SU-DHL-6 (cell line): Measurements from ENCODE around the gene PDHA1.

Experiments used
- H2AFZ ChIP-seq: fragments of 200-600 bp; sonication (generic); 2 replicates; pipeline ENCODE4 v1.6.1; 2014; ENCODE audit warnings: low read depth, mild to moderate bottlenecking, moderate library complexity, mixed read lengths, antibody characterized with exemption, low read length; ENCODE audit not compliant: severe bottlenecking
- H3F3A ChIP-seq: fragments of 200-600 bp; shearing (Covaris generic); 2 replicates; pipeline ENCODE4 v1.6.0; 2016; ENCODE audit warnings: antibody characterized with exemption, mild to moderate bottlenecking; ENCODE audit not compliant: insufficient read depth
- H3K27ac ChIP-seq: fragments of 200-600 bp; sonication (generic); 2 replicates; pipeline ENCODE4 v1.5.1; 2016; ENCODE audit warnings: low read depth, mild to moderate bottlenecking, low read length, moderate library complexity, mixed read lengths
- H3K27me3 ChIP-seq: fragments of 200-600 bp; sonication (generic), shearing (Covaris generic); 2 replicates; pipeline ENCODE4 v1.6.0; 2014; ENCODE audit warnings: mild to moderate bottlenecking, low read length
- H3K36me3 ChIP-seq: fragments of 200-600 bp; sonication (generic); 2 replicates; pipeline ENCODE4 v1.6.1; 2014; ENCODE audit warnings: mild to moderate bottlenecking, low read length, mixed read lengths
- H3K4me2 ChIP-seq: fragments of 300-600, 200-600 bp; shearing (Covaris generic), sonication (generic); 2 replicates; pipeline ENCODE4 v1.6.0; 2014; ENCODE audit warnings: low read length, low read depth, mild to moderate bottlenecking; ENCODE audit not compliant: poor library complexity, severe bottlenecking
- H3K4me3 ChIP-seq: fragments of 200-600 bp; sonication (generic); 2 replicates; pipeline ENCODE4 v1.5.1; 2014; ENCODE audit warnings: antibody characterized with exemption, low read length, mild to moderate bottlenecking, mixed read lengths; ENCODE audit not compliant: insufficient read depth, poor library complexity, severe bottlenecking
- H3K79me2 ChIP-seq: fragments of 200-600 bp; sonication (generic); 2 replicates; pipeline ENCODE4 v1.6.1; 2014; ENCODE audit warnings: mild to moderate bottlenecking, low read length, moderate library complexity; ENCODE audit not compliant: insufficient read depth
- H3K9ac ChIP-seq: fragments of 200-600 bp; sonication (generic); 2 replicates; pipeline ENCODE4 v1.7.0; 2014; ENCODE audit warnings: mild to moderate bottlenecking, low read length
- H3K9me2 ChIP-seq: fragments of 200-600 bp; sonication (generic); replicated peaks from 2 replicates; pipeline ENCODE4 v1.6.1; 2014; ENCODE audit warnings: low read length; ENCODE audit not compliant: insufficient read depth
- H3K9me3 ChIP-seq: fragments of 200-600 bp; sonication (generic); 2 replicates; pipeline ENCODE4 v1.6.1; 2014; ENCODE audit warnings: low read length, mixed read lengths; ENCODE audit not compliant: insufficient read depth
- H4K20me1 ChIP-seq: fragments of 200-600 bp; sonication (generic); 2 replicates; pipeline ENCODE4 v1.6.1; 2014; ENCODE audit warnings: low read depth, mild to moderate bottlenecking, antibody characterized with exemption, low read length, moderate library complexity, mixed read lengths
- EZH2phosphoT487 ChIP-seq: fragments of 200-600 bp; sonication (generic), shearing (Covaris generic); conservative IDR thresholded peaks from 2 replicates; pipeline ENCODE4 v1.6.1; 2018; ENCODE audit warnings: mild to moderate bottlenecking, antibody characterized with exemption, low read length, moderate library complexity, mixed read lengths
- TF ChIP-seq, protein P1 (sequence below): fragments of 200-600 bp; sonication (generic); IDR thresholded peaks from one replicate; pipeline ENCODE4 v1.5.1; 2017; ENCODE audit warnings: antibody characterized with exemption, mild to moderate bottlenecking, low read length, moderate library complexity; ENCODE audit not compliant: insufficient read depth, poor library complexity, severe bottlenecking

The PDHA1 gene

GRCh38 chrX:19381326-19381725 lies 37.6 kb downstream of the PDHA1 start:
- Histone ChIP-seq H3K79me2 (no peaks in the 10 kb centered on the region), H3K36me3 (no peaks in the 10 kb centered on the region), H3F3A (no peaks in the 10 kb centered on the region), H2AFZ (no peak overlapping the region), H3K9me3 (no peaks in the 10 kb centered on the region), H3K4me3 (no peak overlapping the region), H3K9me2 (no peaks in the 10 kb centered on the region), H3K9ac (no peak overlapping the region), H3K27ac (no peak overlapping the region), H3K4me2 (no peak overlapping the region), H4K20me1 (no peaks in the 10 kb centered on the region), H3K27me3 (no peaks in the 10 kb centered on the region)
- TF ChIP-seq, protein P1, sequence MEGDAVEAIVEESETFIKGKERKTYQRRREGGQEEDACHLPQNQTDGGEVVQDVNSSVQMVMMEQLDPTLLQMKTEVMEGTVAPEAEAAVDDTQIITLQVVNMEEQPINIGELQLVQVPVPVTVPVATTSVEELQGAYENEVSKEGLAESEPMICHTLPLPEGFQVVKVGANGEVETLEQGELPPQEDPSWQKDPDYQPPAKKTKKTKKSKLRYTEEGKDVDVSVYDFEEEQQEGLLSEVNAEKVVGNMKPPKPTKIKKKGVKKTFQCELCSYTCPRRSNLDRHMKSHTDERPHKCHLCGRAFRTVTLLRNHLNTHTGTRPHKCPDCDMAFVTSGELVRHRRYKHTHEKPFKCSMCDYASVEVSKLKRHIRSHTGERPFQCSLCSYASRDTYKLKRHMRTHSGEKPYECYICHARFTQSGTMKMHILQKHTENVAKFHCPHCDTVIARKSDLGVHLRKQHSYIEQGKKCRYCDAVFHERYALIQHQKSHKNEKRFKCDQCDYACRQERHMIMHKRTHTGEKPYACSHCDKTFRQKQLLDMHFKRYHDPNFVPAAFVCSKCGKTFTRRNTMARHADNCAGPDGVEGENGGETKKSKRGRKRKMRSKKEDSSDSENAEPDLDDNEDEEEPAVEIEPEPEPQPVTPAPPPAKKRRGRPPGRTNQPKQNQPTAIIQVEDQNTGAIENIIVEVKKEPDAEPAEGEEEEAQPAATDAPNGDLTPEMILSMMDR: no peak
- no peak for TF ChIP-seq EZH2phosphoT487

GRCh38 chrX:19382555-19383145 lies 38.9 kb downstream of the PDHA1 start:
- H3F3A ChIP-seq: no peaks in the 10 kb centered on the region
- no peak overlapping the region for H2AFZ ChIP-seq
- H3K9ac ChIP-seq: no peak overlapping the region
- H3K9me3 ChIP-seq: no peaks in the 10 kb centered on the region
- H3K4me3 ChIP-seq: no peak overlapping the region
- H3K79me2 ChIP-seq: no peaks in the 10 kb centered on the region
- H3K36me3 ChIP-seq: no peaks in the 10 kb centered on the region
- no peaks in the 10 kb centered on the region for H3K27me3 ChIP-seq
- H4K20me1 ChIP-seq: no peaks in the 10 kb centered on the region
- H3K9me2 ChIP-seq: no peaks in the 10 kb centered on the region
- H3K4me2 ChIP-seq: no peak overlapping the region
- H3K27ac ChIP-seq: no peak overlapping the region
- no peak for TF ChIP-seq EZH2phosphoT487
- TF ChIP-seq, protein P1: peak; percentile 45

- no peak for TF ChIP-seq EZH2phosphoT487
- TF ChIP-seq, protein P1: no peak
- Histone ChIP-seq H3K9me2 (no peaks in the 10 kb centered on the region), H2AFZ (no peak overlapping the region), H3K27ac (no peak overlapping the region), H4K20me1 (no peaks in the 10 kb centered on the region), H3K79me2 (no peaks in the 10 kb centered on the region), H3K4me3 (no peak overlapping the region), H3K4me2 (no peak overlapping the region), H3K36me3 (no peaks in the 10 kb centered on the region), H3K9me3 (no peaks in the 10 kb centered on the region), H3K9ac (no peak overlapping the region), H3F3A (no peaks in the 10 kb centered on the region), H3K27me3 (no peaks in the 10 kb centered on the region)
Observed at GRCh38 chrX:19386679-19387078, 43.0 kb downstream of the PDHA1 start.
